HG02571 (cell line): ENCODE data around the gene GNS.

Experiments
- ATAC-seq: cut with Tn5 transposase; IDR thresholded peaks from one replicate; pipeline ENCODE4 v1.9.1; 2021; ENCODE audit warnings: mild to moderate bottlenecking, moderate library complexity; ENCODE audit not compliant: unreplicated experiment

Gene GNS

DNA sequence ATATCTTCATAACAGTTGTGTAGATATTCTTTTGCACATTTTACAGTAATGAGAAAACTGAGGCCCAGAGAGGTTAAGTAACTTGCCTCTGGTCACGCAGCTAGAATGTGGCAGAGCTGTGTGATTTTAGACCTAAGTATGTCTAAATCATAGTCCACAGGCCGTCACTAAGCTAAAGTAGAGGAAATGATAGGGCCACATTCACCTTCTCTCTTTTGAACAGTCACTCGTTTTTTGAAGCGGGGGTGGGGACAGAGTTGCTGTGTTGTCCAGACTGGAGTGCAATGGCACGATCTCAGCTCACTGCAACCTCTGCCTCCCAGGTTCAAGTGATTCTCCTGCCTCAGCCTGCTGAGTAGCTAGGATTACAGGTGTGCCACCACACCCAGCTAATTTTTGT is 80.4 kb downstream of the GNS start:
- no peak for ATAC-seq

DNA sequence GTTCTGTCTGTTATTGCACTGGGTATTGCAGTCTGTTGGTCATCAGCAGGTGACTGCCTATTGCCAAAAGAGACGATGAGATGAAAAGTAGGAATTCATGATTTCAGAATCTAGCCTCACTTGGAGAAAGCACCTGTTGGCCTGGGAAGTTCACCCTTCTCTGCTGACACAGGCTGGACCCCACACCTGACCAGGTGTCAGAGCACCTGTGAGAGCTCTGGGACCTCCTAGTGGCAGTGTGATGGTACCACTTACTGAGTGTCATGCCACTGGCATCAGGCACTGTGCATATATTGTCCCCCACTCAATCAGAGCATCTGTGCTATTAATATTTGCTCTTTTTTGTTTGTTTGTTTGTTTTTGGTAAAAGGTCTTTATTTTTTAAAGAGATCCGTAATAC is 81.0 kb downstream of the GNS start:
- ATAC-seq, result no peak

DNA sequence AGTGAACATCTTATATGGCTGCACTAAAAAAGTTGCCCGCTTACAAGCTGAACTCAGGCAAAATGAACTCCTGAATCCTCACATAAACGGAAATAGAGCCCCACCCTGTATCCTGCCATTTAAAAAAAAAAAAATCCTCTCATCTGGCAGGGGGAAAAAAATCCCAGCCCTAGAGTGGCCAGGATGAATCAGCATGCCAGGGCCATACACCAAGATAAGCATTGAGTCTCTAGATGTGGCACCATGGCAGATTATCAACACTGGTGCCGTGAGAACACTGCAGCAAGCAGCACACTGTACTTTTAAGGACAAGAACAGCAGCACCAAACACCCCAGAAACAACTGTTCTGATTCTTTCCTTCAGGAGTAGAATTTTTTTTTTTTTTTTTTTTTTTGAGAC is 83.4 kb downstream of the GNS start:
- no peak for ATAC-seq

DNA sequence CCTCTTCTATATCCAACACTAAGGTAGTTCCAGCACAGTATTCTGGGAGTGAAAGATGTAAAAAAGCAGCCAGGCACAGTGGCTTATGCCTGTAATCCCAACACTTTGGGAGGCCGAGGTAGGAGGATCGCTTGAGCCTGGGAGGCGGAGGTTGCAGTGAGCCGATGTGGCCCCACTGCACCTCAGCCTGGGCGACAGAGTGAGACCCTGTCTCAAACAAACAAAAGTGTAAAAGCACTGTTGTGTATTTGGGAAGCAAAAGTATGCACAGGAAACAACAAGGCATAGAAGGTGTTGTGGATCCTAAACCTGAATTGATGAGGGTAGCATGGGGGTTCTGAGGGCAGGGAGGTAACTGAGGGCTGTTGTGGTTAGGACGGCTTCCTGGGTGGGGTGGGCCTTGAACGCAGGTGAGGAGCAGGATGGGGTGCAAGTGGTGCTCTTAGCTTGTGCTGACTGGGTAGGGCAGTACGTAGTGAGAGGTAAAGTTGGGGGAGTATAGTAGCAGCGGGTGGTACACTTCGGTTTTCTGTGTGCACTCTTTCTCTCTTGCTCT is 84.8 kb downstream of the GNS start:
- no peak for ATAC-seq

DNA sequence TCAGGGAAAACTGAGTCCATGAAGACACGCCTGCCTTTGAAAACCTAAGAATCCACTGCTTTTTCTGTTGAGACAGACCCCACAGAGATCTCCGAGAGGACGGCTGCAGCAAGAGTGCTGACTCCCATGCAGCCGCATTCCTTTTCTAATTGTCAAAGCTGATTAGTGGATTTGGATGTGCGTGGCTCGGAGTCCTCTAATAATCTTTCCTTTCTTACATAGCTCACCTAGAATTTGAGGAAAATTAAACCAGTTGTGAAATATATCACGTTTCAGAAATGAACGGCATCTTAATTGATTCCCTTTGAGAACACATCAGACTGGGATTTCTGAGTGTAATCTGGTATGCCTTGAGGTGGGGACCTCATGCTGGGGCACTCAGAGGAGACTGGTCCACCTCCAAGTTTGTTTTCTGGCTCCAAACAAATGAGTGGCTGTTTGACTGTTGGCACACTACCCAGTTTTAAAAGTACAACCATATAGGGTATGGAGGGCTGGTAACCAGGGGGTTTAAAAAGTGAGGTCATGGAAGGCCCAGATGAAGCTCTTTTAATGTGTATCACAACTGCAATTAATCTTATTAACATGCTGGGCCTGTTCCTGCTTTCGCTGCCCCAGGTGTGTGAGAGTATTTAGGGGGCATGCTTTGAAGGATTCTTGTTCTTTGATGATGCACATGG is 85.6 kb downstream of the GNS start:
- no peak for ATAC-seq

DNA sequence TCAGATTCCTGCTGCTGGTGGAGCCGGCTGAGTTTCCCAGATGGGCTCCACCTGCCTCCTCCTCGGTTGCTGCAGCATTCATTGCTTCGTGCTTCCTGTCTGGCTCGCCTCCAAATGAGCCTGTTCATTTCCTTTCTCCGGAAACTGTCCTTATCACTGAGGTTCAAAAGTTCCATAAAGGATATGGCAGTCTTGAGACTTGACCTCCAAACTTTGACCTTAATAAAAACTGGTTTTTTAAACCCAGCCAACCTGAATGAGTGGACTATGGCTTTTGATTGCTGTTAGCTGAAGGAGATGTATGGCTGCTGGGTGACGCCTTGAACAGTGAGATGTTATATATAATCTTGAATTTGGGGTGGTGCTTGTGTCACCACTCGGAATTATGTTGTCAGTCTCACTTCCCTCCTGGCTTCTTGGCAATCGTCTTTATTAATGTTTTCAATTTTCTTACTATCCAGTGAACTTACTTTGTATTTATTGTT is 86.2 kb downstream of the GNS start:
- no peak for ATAC-seq

DNA sequence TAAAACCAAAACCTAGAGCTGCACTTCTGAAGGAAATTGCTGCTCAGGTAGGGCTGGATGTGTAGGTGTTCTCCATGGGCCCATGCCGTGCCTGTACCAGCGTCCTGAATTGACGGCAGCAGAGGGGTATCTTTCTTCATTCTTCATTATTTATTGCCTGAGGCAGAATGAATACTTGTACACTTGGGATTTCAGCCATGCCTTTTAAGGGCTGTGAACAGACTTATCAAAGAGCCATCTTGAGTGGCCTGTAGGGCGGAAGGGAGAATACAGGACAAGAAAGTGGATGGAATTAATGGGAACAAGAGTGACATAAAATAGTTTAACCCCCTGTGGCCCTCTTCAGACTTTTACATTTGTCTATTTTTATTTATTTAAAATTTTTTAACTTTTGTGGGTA is 87.5 kb downstream of the GNS start:
- no peak for ATAC-seq

DNA sequence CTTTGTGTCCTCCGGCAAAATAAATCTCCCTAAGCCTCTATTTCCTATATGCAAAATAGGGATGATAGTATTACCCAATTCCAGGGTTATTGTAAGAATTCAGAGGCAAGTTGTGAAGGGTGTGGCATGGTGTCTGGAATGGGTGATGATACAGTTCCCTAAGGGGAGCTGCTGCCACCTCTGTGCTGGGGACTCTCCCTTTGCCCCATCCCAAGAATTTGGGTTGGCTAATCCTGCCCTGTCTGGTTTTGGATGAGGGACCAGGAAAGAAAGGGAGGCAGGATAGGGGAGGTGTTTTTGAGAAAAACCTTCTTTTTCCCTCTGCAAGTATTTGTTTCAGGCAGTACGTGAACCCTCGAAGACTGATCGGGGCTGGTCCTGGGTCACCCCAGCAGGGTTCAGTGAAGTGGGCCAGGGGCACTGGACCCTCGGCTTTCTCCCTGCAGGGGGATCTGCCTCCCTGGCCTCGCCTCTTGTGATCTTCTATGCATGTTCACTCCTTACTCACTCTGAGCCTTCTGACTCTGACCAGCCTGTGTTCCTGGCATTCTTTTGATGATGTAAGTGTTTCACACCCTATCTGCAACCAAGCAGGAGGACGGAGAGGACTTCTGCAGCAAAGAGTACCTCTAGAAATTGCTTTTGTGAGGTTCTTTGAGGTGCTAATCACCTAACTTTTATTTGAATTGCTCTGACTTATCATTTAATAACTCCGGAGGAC is 88.1 kb downstream of the GNS start:
- ATAC-seq, result no peak

DNA sequence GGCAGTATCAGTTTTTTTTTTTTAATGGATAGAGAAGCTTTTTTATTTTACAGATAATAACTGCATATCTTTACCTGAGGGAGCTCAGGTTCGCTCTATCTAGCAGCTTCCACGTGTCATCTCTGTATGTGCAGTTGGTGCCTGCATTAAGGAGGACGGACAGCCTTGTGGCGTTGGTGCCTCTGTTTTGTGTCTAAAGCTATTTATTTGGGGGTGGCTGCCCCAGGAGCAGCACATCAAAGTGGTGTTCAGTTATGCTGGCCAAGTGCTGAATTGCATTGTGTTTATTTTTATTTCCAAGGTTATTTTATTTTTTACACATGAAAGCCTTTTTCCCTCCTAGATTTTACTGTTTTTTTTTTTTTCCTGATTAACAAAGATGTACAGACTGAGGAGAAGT is 89.2 kb downstream of the GNS start:
- ATAC-seq, result no peak

DNA sequence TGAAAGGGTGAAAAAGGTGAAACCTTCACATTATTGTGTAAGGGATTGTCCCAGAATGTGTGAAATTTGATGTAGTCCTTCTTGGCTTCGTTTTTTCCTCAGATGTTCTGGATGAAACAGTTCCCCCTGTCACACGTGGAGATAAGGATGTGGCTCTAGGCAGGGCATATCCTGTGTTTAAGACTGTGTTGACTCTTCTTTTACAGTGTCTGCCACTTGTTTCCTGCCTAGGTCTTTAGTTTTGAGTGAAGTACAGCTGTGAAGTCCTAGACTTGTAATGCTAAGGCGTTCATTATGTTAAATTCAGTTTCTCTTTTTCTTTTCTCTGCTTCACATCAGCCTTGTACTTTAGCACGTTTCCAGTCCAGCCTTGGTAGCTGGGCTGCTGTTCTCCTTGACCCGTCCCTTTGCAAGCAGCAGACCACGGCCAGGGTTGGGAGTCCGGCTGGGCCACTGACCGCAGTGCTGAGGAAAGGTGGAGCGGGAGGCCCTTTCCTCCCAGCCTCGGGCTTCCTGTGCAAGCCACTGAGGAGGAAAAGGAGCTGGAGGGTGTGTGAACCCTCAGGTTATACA is 89.8 kb downstream of the GNS start:
- ATAC-seq, result peak; percentile 66

DNA sequence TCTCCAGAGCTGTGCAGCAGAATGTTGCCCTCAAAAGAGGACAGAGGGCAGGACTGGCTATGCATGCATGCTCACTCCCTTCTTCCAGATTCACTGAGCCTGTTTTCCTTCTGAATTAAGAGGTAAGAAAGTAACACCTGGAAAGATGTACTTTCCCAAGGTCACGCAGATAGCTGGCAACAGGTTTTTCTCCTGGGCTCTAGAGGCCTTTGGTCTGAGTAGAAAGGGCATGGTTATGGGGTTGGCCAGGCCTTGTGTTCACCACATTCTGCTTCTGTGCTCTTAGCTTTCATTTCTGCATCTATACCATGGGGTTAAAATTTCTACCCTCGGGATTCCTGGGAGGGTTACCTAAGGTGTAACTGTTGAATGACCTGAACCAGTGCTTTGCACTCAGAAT is 91.4 kb downstream of the GNS start:
- ATAC-seq, result no peak

DNA sequence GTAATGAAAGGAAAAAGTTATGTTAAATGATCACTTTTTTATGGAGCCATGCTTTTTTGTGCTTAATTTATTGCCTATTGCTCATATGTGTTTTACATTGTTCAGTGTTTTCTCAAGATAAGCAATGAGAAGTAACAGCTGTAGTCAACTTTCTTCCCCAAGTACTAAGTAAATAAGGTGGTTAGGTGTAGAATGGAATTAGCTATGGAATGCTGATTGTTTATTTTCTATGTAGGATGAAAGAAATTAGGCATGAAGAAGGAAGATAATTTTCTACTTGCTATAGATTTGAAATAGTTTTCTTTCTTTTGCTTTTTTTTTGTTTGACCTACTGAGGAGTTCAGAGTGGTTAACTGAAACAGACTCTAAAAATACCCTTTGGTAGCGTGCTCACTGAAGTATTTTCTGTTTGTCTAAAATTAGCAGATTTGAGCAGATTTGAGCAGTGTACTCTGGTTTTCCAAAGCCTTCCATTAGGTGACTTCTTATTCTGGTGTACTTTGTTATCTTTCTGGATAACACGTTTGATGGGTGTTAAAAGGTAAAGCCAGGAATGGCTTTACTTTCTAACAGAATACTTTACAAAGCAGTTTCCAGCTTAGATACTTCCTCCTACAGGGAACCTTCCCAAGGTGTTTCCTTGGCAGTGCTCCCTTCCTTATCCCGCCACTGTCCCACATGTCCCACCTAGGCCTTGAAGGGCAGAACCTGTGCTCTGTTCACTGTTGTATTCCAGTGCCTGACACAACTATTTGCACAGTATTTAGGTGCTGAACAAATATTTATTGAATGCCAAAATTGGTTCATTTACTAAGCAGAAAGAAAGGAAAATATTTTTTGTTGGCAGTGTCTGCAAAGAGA is 92.9 kb downstream of the GNS start:
- peak; percentile 42 for ATAC-seq

DNA sequence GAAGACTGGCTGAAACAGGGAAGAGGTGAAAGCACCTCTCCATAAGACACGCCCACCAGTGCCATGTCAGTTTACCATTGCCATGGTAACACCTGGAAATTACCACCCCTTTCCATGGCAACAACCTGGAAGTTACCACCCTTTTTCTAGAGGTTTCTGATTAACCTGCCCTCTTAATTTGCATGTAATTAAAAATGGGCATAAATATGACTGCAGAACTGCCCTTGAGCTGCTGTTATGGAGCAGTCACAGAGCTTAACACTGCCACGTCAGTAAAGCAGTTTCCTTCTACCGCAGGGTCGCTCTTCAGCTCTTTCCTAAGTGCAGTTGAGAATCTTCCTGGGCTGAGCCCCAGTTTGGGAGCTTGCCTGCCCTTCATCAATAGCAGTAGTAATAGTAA is 93.7 kb downstream of the GNS start:
- peak; percentile 33 for ATAC-seq
